K562 (cell line): Measurements from ENCODE around the gene VPS11. TPM values are rescaled to one million over a fixed set of nuclear protein-coding genes. Genes with fewer than 3 reads are reported as not detected.

Experiments
- ATAC-seq: fragments of 200-7000 bp; cut with Tn5 transposase; 3 replicates; pipeline ENCODE4 v1.9.1; 2020; ENCODE audit warnings: moderate library complexity
- BruUV-seq: library from RNA; stranded (reverse); fragments of 400-500 nt; replicated peaks from 2 replicates; lab custom pipeline; 2021; lab: Mats Ljungman, UMichigan
- CTCF ChIA-PET: fragments of 300-600 bp; formaldehyde crosslinking; extraction: SDS; loops from one replicate; lab custom pipeline; 2021; ENCODE audit warnings: low intra/inter-chr PET ratio; lab: Yijun Ruan, JAX
- POLR2A ChIA-PET: fragments of 300-600, 350-650 bp; sonication (Branson Sonifier 250); formaldehyde crosslinking; extraction: SDS; loops from one replicate; lab custom pipeline; 2021; ENCODE audit warnings: antibody characterized with exemption, inconsistent platforms; lab: Yijun Ruan, JAX
- DNase-seq, 4 experiments: peaks; one replicate each; pipeline versions ENCODE4 v3.0.0 to v3.0.0-alpha.2; 2011 to 2018; ENCODE audit warnings: low spot score in 3 of 4, mixed read lengths in 3 of 4; ENCODE audit errors: extremely low read depth in 1 of 4
- FAIRE-seq: peaks from 2 replicates; lab custom pipeline; 2011; peaks lifted over from hg19 to GRCh38; lab: Jason Lieb, UNC
- H2AFZ ChIP-seq: 2 replicates; pipeline ENCODE4 v1.6.0; 2011; ENCODE audit warnings: low read depth, low read length, control low read depth, inconsistent platforms
- H3K27ac ChIP-seq: fragments of 200-600 bp; 3 replicates; pipeline ENCODE4 v1.8.0; 2011; ENCODE audit warnings: low read depth, mild to moderate bottlenecking, control low read depth, inconsistent platforms, low read length, moderate library complexity, mixed read lengths; ENCODE audit errors: extremely low read depth
- H3K27me3 ChIP-seq, 2 experiments: fragments of 300-600 bp in 1 of 2; 2 replicates in 1 of 2; 3 replicates in 1 of 2; pipeline versions ENCODE4 v1.6.0 to v1.8.0; 2011; ENCODE audit warnings: inconsistent platforms in 2 of 2, low read length in 2 of 2, mild to moderate bottlenecking in 1 of 2, mixed read lengths in 1 of 2, moderate library complexity in 1 of 2; ENCODE audit not compliant: control insufficient read depth in 2 of 2, insufficient read depth in 2 of 2
- H3K36me3 ChIP-seq: fragments of 300-600 bp; 3 replicates; pipeline ENCODE4 v1.8.0; 2011; ENCODE audit warnings: mild to moderate bottlenecking, low read length, inconsistent platforms; ENCODE audit not compliant: control insufficient read depth, insufficient read depth
- H3K4me1 ChIP-seq, 2 experiments: fragments of 200-600 bp in 1 of 2; replicated peaks in 1 of 2; 2 replicates in 1 of 2; 3 replicates in 1 of 2; pipeline versions ENCODE4 v1.5.1 to v1.8.0; 2011; ENCODE audit warnings: inconsistent platforms in 2 of 2, low read length in 2 of 2, mild to moderate bottlenecking in 1 of 2, mixed read lengths in 1 of 2, moderate library complexity in 1 of 2; ENCODE audit not compliant: control insufficient read depth in 2 of 2, insufficient read depth in 2 of 2
- H3K4me2 ChIP-seq: 2 replicates; pipeline ENCODE4 v1.6.1; 2011; ENCODE audit warnings: low read length, control low read depth, inconsistent platforms, mixed read lengths; ENCODE audit not compliant: insufficient read depth
- H3K4me3 ChIP-seq: fragments of 200-600 bp; sonication (generic), shearing (Covaris generic); 2 replicates; pipeline ENCODE4 v1.5.1; 2016; ENCODE audit warnings: control low read depth, inconsistent platforms
- H3K79me2 ChIP-seq: fragments of 200-600 bp; 3 replicates; pipeline ENCODE4 v1.8.0; 2011; ENCODE audit warnings: low read length, inconsistent platforms; ENCODE audit not compliant: control insufficient read depth, insufficient read depth
- H3K9ac ChIP-seq, 2 experiments: 2 replicates each; pipeline versions ENCODE4 v1.6.0 to v1.6.1; 2011; ENCODE audit warnings: low read depth in 2 of 2, low read length in 2 of 2, control low read depth in 1 of 2, inconsistent platforms in 1 of 2, mild to moderate bottlenecking in 1 of 2, mixed read lengths in 1 of 2; ENCODE audit not compliant: insufficient read depth in 1 of 2
- H3K9me1 ChIP-seq: one replicate; pipeline ENCODE4 v1.6.0; 2011; ENCODE audit warnings: inconsistent platforms, mild to moderate bottlenecking, low read length, moderate library complexity; ENCODE audit not compliant: control insufficient read depth, insufficient read depth
- H3K9me3 ChIP-seq: replicated peaks from 2 replicates; pipeline ENCODE4 v1.5.1; 2011; ENCODE audit warnings: low read depth, low read length, inconsistent platforms; ENCODE audit not compliant: control insufficient read depth, insufficient read depth
- H4K20me1 ChIP-seq: replicated peaks from 2 replicates; pipeline ENCODE4 v1.6.1; 2011; ENCODE audit warnings: low read length, inconsistent platforms, mixed read lengths; ENCODE audit not compliant: control insufficient read depth, insufficient read depth
- CAMTA2 ChIP-seq: fragments of 250-450 bp; sonication (Bioruptor Pico); conservative IDR thresholded peaks from 2 replicates; pipeline ENCODE4 v1.5.1; 2022
- CREM ChIP-seq: IDR thresholded peaks from 2 replicates; pipeline ENCODE4 v1.6.1; 2014; ENCODE audit warnings: antibody characterized with exemption, low read depth
- CTBP1 ChIP-seq: fragments of 450-650 bp; IDR thresholded peaks from 2 replicates; pipeline ENCODE4 v1.6.1; 2016; ENCODE audit warnings: borderline replicate concordance
- EGR1 ChIP-seq: fragments of 450-650 bp; conservative IDR thresholded peaks from 2 replicates; pipeline ENCODE4 v1.6.1; 2017; ENCODE audit warnings: mild to moderate bottlenecking
- ELK3 ChIP-seq: fragments of 450-650 bp; formaldehyde crosslinking; IDR thresholded peaks from 2 replicates; pipeline ENCODE4 v1.4.0; 2020; ENCODE audit warnings: mild to moderate bottlenecking
- HDAC6 ChIP-seq: IDR thresholded peaks from 2 replicates; pipeline ENCODE4 v1.6.1; 2012; ENCODE audit warnings: low read depth, mild to moderate bottlenecking, control low read depth, inconsistent platforms, low read length, moderate library complexity
- MAFF ChIP-seq: IDR thresholded peaks from 2 replicates; pipeline ENCODE4 v1.6.1; 2012; ENCODE audit warnings: low read length, improper control_type of control experiment
- MAFG ChIP-seq: fragments of 450-650 bp; conservative IDR thresholded peaks from 2 replicates; pipeline ENCODE4 v1.6.1; 2016; ENCODE audit warnings: missing genetic modification characterization, missing compliant biosample characterization
- MAFK ChIP-seq: IDR thresholded peaks from 2 replicates; pipeline ENCODE4 v1.6.1; 2011; ENCODE audit warnings: low read length, improper control_type of control experiment
- MECOM ChIP-seq: fragments of 250-450 bp; sonication (Bioruptor Pico); IDR thresholded peaks from 2 replicates; pipeline ENCODE4 v1.8.0; 2022; ENCODE audit warnings: inconsistent platforms
- MEF2D ChIP-seq: conservative IDR thresholded peaks from 2 replicates; pipeline ENCODE4 v1.6.1; 2016; ENCODE audit warnings: low read depth, missing genetic modification characterization, missing compliant biosample characterization
- NKRF ChIP-seq: fragments of 450-650 bp; IDR thresholded peaks from 2 replicates; pipeline ENCODE4 v1.6.1; 2016; ENCODE audit warnings: borderline replicate concordance
- RBM15 ChIP-seq: fragments of 200-400 bp; formaldehyde crosslinking; IDR thresholded peaks from 2 replicates; pipeline ENCODE4 v1.6.1; 2018; ENCODE audit warnings: mild to moderate bottlenecking, low read length, moderate library complexity; ENCODE audit not compliant: insufficient read depth
- THRA ChIP-seq: fragments of 450-650 bp; IDR thresholded peaks from 2 replicates; pipeline ENCODE4 v1.6.1; 2017; ENCODE audit warnings: mild to moderate bottlenecking, moderate library complexity
- ZKSCAN3 ChIP-seq: fragments of 250-450 bp; sonication (Bioruptor Pico); IDR thresholded peaks from 2 replicates; pipeline ENCODE4 v1.4.0; 2020
- ZNF12 ChIP-seq: sonication (generic); formaldehyde crosslinking; IDR thresholded peaks from 2 replicates; pipeline ENCODE4 v1.4.0; 2020; ENCODE audit warnings: mild to moderate bottlenecking, missing genetic modification reagents
- ZNF263 ChIP-seq: sonication (generic); formaldehyde crosslinking; IDR thresholded peaks from 2 replicates; pipeline ENCODE4 v1.8.0; 2022; ENCODE audit warnings: mild to moderate bottlenecking, missing genetic modification reagents, borderline replicate concordance
- ZNF764 ChIP-seq: fragments of 250-450 bp; sonication (Bioruptor Pico); IDR thresholded peaks from 2 replicates; pipeline ENCODE4 v1.4.0; 2020; ENCODE audit warnings: low read depth, mild to moderate bottlenecking, moderate library complexity
- ZNF780A ChIP-seq: fragments of 250-450 bp; sonication (Bioruptor Pico); IDR thresholded peaks from 2 replicates; pipeline ENCODE4 v1.5.0; 2021; ENCODE audit warnings: mild to moderate bottlenecking
- WGBS: fragments of 100-300 bp; shearing (Covaris generic); methylation state at CpG from one replicate; pipeline ENCODE4 v1.1.6; 2016; ENCODE audit warnings: low coverage, mixed read lengths; ENCODE audit not compliant: insufficient coverage; ENCODE audit errors: missing lambda C conversion rate; 5-methylcytosine and 5-hydroxymethylcytosine counted together
- in situ Hi-C: fragments of 300-500 bp; cut with MboI; formaldehyde crosslinking; loops from 4 replicates; pipeline ENCODE4 v1.15.0; 2018; ENCODE audit warnings: inconsistent platforms, mixed read lengths
- intact Hi-C: fragments of 100-400 bp; cut with micrococcal nuclease; formaldehyde crosslinking; loops from 2 replicates; pipeline ENCODE4 v1.14.2; 2022
- polyA plus RNA-seq, 8 experiments: library from polyadenylated mRNA; depleted of rRNA in 4 of 8; stranded (reverse) in 5 of 8; unstranded in 3 of 8; fragments of >200 nt; fragmentation: Nextera tagmentation in 2 of 8; fragmentation: Illumina TruSeq in 1 of 8; extraction: Ambion mirVana in 2 of 8; extraction: Trizol in 1 of 8; gene quantifications; 2 replicates each; pipeline versions ENCODE4 v1.2.1 to v1.2.3, GENCODE V29; 2011 to 2014; ENCODE audit warnings: inconsistent platforms in 1 of 8, missing spikeins in 1 of 8
- total RNA-seq, 7 experiments: library from RNA; depleted of rRNA in 6 of 7; stranded (reverse); fragments of >200 nt in 6 of 7; fragmentation: Illumina TruSeq in 2 of 7; extraction: Trizol in 2 of 7; gene quantifications; 2 replicates each; pipeline versions ENCODE4 v1.2.1 to v1.2.3, GENCODE V29; 2011 to 2021; ENCODE audit warnings: low replicate concordance in 1 of 7

Gene VPS11
- total and polyA plus RNA-seq, 9 of the 15 experiments (the other 6 are each of a cell fraction or from before 2014, with no cell fraction given): 14.1 to 35.5 (median 27.5) TPM

- TF ChIP-seq MAFF (peak; percentile 92), MAFG (tag) (peak; percentile 95), ZNF12 (CRISPR knock-in tag) (0 out of 2 replicates have a peak, but pooled peaks have one; percentile 16), ZNF764 (CRISPR knock-in tag) (no peak), HDAC6 (no peak), RBM15 (no peak), ZKSCAN3 (CRISPR knock-in tag) (no peak), EGR1 (peak; percentile 37), MAFK (peak; percentile 83), CTBP1 (peak; percentile 32; the same call in 1 of the 2 replicates), ZNF263 (CRISPR knock-in tag) (peak; percentile 68; the same call in 1 of the 2 replicates), CAMTA2 (CRISPR knock-in tag) (no peak)
Observed at GRCh38 chr11:119029340-119030028, 38.1 kb upstream of the VPS11 start (continued).

- H3K9me3 ChIP-seq: no peaks in the 10 kb centered on the region
- DNase-seq: no peak
- peaks cover 39% of the 10 kb centered on the region for H3K79me2 ChIP-seq
- H2AFZ ChIP-seq: peak overlapping the region; percentile 96
- H3K4me1 ChIP-seq: peaks cover 35 to 45% of the 10 kb centered on the region in 2 experiments
- H3K27me3 ChIP-seq: no peaks in the 10 kb centered on the region
- ChIA-PET CTCF (no interaction called here), POLR2A (interaction anchor here (0.6 to 1.2 kb wide), 5 partner anchors 15 to 152 kb away, joined by 3 to 4 read pairs (median 4); partner anchors contain the start of gene VPS11)
- peaks cover 42% of the 10 kb centered on the region for H3K36me3 ChIP-seq
- in situ Hi-C loops (no loop called here), intact Hi-C loops (loop anchor here (1.0 to 2.0 kb wide), 2 partner anchors 12 to 71 kb away; partner anchors contain the start of genes DPAGT1, RPS25 and TRAPPC4)
- H3K4me3 ChIP-seq: peak overlapping the region; percentile 92
- peak overlapping the region; percentile 98 for H3K4me2 ChIP-seq
- ATAC-seq: peak; percentile 17
- no peaks in the 10 kb centered on the region for H3K9me1 ChIP-seq
- no TSS peak for BruUV-seq
- WGBS: 4% methylated on average over 13 of the region's 13 CpGs
- H3K27ac ChIP-seq: peak overlapping the region; percentile 92
- FAIRE-seq: no peak
- peak overlapping the region; percentile 86 to 99 for H3K9ac ChIP-seq
- peaks cover 12% of the 10 kb centered on the region for H4K20me1 ChIP-seq
- no peak for TF ChIP-seq THRA
- TF ChIP-seq HDAC6: no peak
- 0 out of 2 replicates have a peak, but pooled peaks have one; percentile 3 for TF ChIP-seq CREM
- TF ChIP-seq ELK3 (CRISPR knock-in tag): no peak
- TF ChIP-seq MECOM: no peak
- TF ChIP-seq MEF2D: no peak
- no peak for TF ChIP-seq ZNF780A (CRISPR knock-in tag)
- no peak for TF ChIP-seq NKRF
Observed at GRCh38 chr11:119030029-119030328, 37.6 kb upstream of the VPS11 start.
